ENCODE results near the gene DNAJC7. TPM values are rescaled to one million over a fixed set of nuclear protein-coding genes. Genes with fewer than 3 reads are reported as not detected.

DNAJC7 gene
- total RNA-seq, 1 experiment from 2014 or later = 94.6 TPM

DNA sequence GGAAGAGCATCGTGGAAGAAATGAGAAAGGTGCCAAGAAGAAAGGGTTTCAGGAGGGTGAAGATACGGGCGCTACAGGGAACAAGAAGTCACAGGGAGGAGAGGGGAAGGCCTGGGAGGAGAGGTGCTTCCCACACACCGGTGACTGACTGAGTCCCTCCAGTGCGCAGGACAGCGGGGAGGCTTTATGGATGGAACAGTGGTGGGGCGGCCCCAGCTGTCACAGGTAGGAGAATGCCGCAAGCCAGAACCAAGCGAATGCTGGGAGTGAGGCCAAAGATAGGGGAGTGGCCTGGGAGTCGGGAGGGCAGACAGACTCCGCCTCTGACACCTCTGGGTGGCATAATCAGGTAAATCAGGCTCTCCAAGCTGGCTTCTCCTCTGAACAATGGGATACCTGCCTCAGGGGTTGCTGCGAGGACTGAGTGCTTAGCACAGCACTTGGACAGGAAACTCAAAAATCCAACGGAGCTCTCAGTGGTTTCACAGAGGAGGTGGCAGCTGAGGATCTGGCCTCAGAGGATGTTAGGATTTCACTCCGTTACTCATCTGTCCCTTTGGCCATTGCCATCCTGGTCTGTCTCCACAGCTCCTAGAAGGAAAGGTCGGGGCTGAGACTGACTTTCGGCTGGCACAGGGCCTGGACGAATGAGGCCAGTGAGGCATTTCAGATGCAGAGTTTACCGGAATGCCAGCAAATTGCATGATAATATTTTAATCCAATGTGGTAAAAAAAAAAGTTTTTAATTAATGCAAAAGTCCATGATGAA lies 51.4 kb downstream of the DNAJC7 start:
- intact Hi-C loops (cut with micrococcal nuclease; ENCODE audit: unreplicated experiment) = loop anchor here (5.0 kb wide), 1 partner anchor 151 kb away; no protein-coding TSS in a partner anchor
- Histone ChIP-seq H3K4me3 (ENCODE audit: low read depth, low read length, poor library complexity, severe bottlenecking) (peak overlapping the region; percentile 66), H3K36me3 (ENCODE audit: insufficient read depth, low read length, poor library complexity, severe bottlenecking) (peaks cover 5% of the 10 kb centered on the region), H3K27ac (ENCODE audit: low read depth, low read length, poor library complexity, severe bottlenecking) (peak overlapping the region; percentile 82), H3K4me1 (ENCODE audit: insufficient read depth, low read length, poor library complexity, severe bottlenecking) (no peaks in the 10 kb centered on the region), H3K9me3 (ENCODE audit: low read depth, low read length, poor library complexity, severe bottlenecking) (no peaks in the 10 kb centered on the region), H3K27me3 (replicated peaks; ENCODE audit: insufficient read depth, low read depth, low read length, poor library complexity) (no peaks in the 10 kb centered on the region)
- peak; percentile 21 for DNase-seq (ENCODE audit: low spot score)
- BruUV-seq (replicated peaks) = no TSS peak
- POLR2A ChIA-PET (ENCODE audit: low non-redundant PET) = interaction anchor here (0.6 to 1.0 kb wide), 4 partner anchors 34 to 88 kb away, joined by 4 to 8 read pairs (median 7); partner anchors contain the start of gene ODAD4
- CTCF ChIA-PET = interaction anchor here (0.6 to 1.0 kb wide), 2 partner anchors 28 to 53 kb away, joined by 5 to 9 read pairs; no protein-coding TSS in a partner anchor
- TF ChIP-seq EZH2 (IDR thresholded peaks at IDR 0.05; ENCODE audit: borderline replicate concordance, low read depth, low read length, poor library complexity, severe bottlenecking) = no peak
- TF ChIP-seq, protein P1, sequence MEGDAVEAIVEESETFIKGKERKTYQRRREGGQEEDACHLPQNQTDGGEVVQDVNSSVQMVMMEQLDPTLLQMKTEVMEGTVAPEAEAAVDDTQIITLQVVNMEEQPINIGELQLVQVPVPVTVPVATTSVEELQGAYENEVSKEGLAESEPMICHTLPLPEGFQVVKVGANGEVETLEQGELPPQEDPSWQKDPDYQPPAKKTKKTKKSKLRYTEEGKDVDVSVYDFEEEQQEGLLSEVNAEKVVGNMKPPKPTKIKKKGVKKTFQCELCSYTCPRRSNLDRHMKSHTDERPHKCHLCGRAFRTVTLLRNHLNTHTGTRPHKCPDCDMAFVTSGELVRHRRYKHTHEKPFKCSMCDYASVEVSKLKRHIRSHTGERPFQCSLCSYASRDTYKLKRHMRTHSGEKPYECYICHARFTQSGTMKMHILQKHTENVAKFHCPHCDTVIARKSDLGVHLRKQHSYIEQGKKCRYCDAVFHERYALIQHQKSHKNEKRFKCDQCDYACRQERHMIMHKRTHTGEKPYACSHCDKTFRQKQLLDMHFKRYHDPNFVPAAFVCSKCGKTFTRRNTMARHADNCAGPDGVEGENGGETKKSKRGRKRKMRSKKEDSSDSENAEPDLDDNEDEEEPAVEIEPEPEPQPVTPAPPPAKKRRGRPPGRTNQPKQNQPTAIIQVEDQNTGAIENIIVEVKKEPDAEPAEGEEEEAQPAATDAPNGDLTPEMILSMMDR (conservative IDR thresholded peaks at IDR 0.05; ENCODE audit: low read depth, low read length) = no peak

GRCh38 chr17:41962768-41963434 lies 54.3 kb downstream of the DNAJC7 start:
- H3K4me1 ChIP-seq (ENCODE audit: insufficient read depth, low read length, poor library complexity, severe bottlenecking) = no peaks in the 10 kb centered on the region
- BruUV-seq (replicated peaks) = no TSS peak
- H3K9me3 ChIP-seq (ENCODE audit: low read depth, low read length, poor library complexity, severe bottlenecking) = no peaks in the 10 kb centered on the region
- H3K27ac ChIP-seq (ENCODE audit: low read depth, low read length, poor library complexity, severe bottlenecking) = no peak overlapping the region
- H3K27me3 ChIP-seq (replicated peaks; ENCODE audit: insufficient read depth, low read depth, low read length, poor library complexity) = no peaks in the 10 kb centered on the region
- peak; percentile 50 for DNase-seq (ENCODE audit: low spot score)
- TF ChIP-seq EZH2 (IDR thresholded peaks at IDR 0.05; ENCODE audit: borderline replicate concordance, low read depth, low read length, poor library complexity, severe bottlenecking) = no peak
- TF ChIP-seq, protein P1 (conservative IDR thresholded peaks at IDR 0.05; ENCODE audit: low read depth, low read length) = peak; percentile 73
- intact Hi-C loops (cut with micrococcal nuclease; ENCODE audit: unreplicated experiment) = no loop called here
- CTCF ChIA-PET = interaction anchor here (0.6 to 0.7 kb wide), 2 partner anchors 172 to 176 kb away, joined by 3 read pairs; partner anchors contain the start of gene JUP
- no peak overlapping the region for H3K4me3 ChIP-seq (ENCODE audit: low read depth, low read length, poor library complexity, severe bottlenecking)
- POLR2A ChIA-PET (ENCODE audit: low non-redundant PET) = no interaction called here
- no peaks in the 10 kb centered on the region for H3K36me3 ChIP-seq (ENCODE audit: insufficient read depth, low read length, poor library complexity, severe bottlenecking)

- no peaks in the 10 kb centered on the region for H3K9me3 ChIP-seq (ENCODE audit: low read depth, low read length, poor library complexity, severe bottlenecking)
- no peak for DNase-seq (ENCODE audit: low spot score)
- H3K27ac ChIP-seq (ENCODE audit: low read depth, low read length, poor library complexity, severe bottlenecking) = no peak overlapping the region
- no peak overlapping the region for H3K4me3 ChIP-seq (ENCODE audit: low read depth, low read length, poor library complexity, severe bottlenecking)
- no peaks in the 10 kb centered on the region for H3K27me3 ChIP-seq (replicated peaks; ENCODE audit: insufficient read depth, low read depth, low read length, poor library complexity)
- CTCF ChIA-PET = no interaction called here
- BruUV-seq (replicated peaks) = no TSS peak
- intact Hi-C loops (cut with micrococcal nuclease; ENCODE audit: unreplicated experiment) = no loop called here
- POLR2A ChIA-PET (ENCODE audit: low non-redundant PET) = no interaction called here
- TF ChIP-seq, protein P1 (conservative IDR thresholded peaks at IDR 0.05; ENCODE audit: low read depth, low read length) = no peak
- TF ChIP-seq EZH2 (IDR thresholded peaks at IDR 0.05; ENCODE audit: borderline replicate concordance, low read depth, low read length, poor library complexity, severe bottlenecking) = no peak
- no peaks in the 10 kb centered on the region for H3K36me3 ChIP-seq (ENCODE audit: insufficient read depth, low read length, poor library complexity, severe bottlenecking)
- no peaks in the 10 kb centered on the region for H3K4me1 ChIP-seq (ENCODE audit: insufficient read depth, low read length, poor library complexity, severe bottlenecking)
These were observed 55.1 kb downstream of the DNAJC7 start for GRCh38 chr17:41962111-41962510.

Data from A673 (cell line).